WI38 (cell line): ENCODE measurements around the gene CKLF.
"Not testable (repeated sequence)": the region's sequence is repeated elsewhere in the genome, so short reads cannot be mapped to it uniquely, and the experiment has no call there.

Experiments
- H3K4me3 ChIP-seq: 2 replicates; pipeline ENCODE4 v1.5.1; 2011; ENCODE audit warnings: low read depth, mild to moderate bottlenecking, control low read depth, low read length
- TF ChIP-seq, protein P1 (sequence below): IDR thresholded peaks from 2 replicates; pipeline ENCODE4 v1.5.1; 2012; ENCODE audit warnings: low read depth, mild to moderate bottlenecking, control low read depth, low read length

Gene CKLF

DNA sequence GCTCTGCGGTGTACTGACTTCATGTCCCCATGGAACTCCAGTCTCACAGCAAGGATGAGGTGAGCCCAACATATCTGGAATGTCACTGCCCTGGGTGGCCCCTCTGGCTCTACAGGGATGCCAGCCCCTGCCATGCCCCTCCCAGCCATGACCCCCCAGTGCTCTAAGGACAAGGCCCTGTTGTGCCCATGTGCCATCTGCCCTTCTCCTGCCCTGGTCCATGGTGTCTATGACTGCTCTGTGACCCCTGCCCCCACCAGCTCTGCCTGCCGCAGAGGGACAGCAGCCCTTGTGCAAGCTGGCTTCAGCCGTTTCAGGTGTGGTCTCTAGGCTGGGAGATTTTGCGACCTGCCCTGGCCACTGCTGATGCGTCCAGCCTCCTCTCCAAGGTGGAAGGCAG, 42.8 kb upstream of the CKLF start:
- TF ChIP-seq, protein P1, sequence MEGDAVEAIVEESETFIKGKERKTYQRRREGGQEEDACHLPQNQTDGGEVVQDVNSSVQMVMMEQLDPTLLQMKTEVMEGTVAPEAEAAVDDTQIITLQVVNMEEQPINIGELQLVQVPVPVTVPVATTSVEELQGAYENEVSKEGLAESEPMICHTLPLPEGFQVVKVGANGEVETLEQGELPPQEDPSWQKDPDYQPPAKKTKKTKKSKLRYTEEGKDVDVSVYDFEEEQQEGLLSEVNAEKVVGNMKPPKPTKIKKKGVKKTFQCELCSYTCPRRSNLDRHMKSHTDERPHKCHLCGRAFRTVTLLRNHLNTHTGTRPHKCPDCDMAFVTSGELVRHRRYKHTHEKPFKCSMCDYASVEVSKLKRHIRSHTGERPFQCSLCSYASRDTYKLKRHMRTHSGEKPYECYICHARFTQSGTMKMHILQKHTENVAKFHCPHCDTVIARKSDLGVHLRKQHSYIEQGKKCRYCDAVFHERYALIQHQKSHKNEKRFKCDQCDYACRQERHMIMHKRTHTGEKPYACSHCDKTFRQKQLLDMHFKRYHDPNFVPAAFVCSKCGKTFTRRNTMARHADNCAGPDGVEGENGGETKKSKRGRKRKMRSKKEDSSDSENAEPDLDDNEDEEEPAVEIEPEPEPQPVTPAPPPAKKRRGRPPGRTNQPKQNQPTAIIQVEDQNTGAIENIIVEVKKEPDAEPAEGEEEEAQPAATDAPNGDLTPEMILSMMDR, result no peak
- no peak overlapping the region for H3K4me3 ChIP-seq

DNA sequence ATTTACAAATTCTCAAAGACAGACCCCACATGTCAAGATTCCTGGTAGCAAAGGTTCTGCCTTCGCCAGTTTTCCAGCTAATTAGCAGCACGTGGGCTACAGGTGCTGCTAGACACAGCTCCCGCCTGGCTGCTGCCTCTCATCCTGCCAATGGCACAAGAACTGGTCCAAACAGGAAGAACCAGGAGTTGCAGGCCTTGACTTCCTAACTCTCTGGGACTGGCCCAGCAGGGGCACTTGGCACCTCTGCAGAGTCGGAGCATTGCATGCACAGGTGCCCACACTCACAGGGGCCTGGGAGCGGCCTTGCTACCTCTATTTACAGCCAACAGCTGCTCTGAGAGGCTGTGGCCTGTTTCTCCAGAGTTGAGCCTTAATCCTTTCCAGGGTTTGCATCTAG, 42.1 kb upstream of the CKLF start:
- no peak overlapping the region for H3K4me3 ChIP-seq
- TF ChIP-seq, protein P1, result no peak

DNA sequence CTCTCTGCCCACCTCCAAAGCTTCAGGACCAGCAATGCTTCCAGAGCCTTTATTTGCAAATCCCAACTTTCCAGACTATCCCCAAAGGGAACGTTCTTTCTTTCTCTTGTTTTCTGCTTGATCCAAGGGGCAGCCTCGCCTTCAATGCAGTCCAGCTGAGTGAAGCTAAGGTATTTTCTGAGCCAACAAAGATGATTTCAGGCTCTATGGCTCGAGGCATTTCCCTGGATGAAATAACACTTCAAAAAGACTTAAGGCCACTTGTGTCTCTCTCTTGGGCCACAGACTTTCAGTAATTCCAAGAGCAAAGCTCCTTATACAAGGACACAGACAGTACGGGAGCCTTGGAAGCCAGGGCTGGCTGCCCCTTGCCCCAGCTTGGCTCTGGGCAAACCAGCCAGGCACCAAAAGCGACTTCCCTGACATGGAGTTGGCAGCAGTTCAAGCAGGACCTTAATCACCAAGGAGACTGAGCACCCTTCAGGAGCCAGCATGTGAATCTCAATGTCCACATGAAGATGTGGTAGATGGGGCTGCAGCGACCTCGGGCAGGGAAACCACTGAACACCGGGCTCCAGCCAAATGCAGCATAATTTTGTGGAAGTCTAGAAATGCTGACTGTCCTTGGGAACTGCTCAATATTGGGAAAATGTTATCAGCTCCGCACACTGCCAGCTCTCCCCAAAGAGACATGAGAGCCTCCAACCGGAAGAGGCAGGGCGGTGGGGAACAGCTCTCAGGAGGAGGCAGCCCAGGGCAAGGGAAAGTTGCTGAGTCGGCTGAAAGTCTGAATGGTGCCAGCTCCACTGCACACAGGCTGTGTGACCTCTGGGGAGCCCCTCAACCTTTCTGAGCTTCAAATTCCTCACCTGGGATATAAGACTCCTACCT, 41.4 kb upstream of the CKLF start:
- TF ChIP-seq, protein P1, result no peak
- no peak overlapping the region for H3K4me3 ChIP-seq

DNA sequence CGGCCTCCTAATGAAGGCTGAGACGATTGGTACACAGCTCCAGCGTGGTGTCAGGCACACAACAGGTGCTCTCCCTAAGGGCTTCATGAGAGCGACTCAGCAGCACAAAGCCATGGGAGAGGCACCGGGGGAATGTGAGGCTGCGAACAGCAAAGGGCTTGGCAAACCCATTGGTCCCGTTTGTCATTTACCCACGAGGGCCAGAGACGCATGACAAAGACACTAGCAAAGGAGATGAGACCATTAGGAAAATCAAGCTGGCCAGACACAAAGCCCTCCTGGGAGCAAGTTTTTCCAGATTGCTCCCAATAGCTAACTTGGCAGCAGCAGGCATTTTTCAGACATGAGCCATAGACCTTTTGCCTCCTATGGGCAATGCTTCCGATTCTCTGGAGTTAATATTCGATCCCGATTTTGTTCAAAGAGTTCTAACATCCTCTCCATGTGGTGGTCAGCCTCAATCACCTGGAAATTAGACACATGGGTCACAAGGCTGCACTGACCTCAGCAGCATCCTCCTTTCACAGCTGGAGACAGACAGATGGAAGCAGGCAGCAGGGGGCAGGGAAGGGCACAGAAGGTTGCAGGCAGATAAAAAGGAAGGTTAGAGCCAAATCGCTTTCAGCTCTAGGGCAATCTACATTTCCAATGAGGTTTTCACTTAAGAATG, 40.6 kb upstream of the CKLF start:
- TF ChIP-seq, protein P1, result no peak
- H3K4me3 ChIP-seq, result no peak overlapping the region

DNA sequence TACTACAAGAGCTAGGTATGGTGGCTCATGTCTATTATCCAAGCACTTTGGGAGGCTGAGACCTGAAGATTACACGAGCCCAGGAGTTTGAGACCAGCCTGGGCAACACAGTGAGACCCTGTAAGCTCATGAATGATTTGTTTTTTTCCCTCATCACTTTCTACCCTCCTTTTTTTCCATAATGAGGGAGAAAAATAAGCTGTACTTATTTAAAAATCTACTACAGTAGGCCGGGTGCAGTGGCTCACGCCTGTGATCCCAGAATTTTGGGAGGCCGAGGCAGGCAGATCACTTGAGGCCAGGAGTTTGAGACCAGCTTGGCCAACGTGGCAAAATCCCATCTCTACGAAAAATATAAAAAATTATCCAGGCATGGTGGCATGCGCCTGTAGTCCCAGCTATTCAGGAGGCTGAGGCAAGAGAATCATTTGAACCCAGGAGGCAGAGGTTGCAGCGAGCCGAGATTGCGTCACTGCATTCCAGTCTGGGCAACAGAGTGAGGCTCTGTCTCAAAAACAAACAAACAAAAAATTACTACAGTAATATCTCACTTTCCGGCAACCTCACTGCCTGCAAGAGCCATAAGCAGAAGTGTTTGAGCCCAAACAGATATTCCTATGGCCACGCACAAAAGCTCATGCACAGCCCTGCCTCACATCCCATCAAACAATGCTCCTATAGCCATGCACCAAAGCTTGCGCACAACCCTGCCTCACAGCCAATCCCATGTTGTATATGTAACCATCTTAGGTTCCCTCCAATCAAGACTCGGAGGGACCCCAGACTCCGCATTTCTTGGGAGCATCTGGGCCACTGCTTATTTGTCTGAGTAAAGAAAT, 39.9 kb upstream of the CKLF start:
- no peak overlapping the region for H3K4me3 ChIP-seq
- TF ChIP-seq, protein P1, result no peak

DNA sequence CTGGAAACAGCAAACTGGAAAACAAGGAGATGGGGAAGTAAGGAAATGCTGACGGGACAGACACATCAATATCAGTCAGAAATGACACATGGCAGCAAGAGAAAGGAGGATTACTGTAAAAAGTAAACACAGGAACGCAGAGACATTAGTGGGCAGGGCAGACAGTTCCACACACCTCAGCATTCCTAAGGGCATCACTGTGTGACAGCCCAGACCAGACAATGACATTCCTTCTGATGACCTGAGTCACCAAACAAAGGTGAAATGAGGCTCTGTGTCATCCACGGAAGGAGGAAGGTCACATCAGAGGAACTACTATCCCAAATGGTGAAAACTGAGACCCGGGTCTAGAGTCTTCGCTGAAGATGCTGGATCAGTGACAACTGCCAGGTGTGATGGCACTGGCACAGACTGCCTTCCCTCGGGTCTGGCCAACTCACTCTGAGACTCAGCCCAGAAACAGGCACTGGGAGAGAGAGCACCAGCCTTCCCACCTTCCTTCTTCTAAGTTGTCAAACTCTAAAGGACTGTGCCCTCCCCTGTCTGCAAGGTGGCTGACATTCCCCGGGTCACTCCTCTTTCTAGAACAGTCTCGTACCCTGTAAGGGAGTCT, 39.2 kb upstream of the CKLF start:
- no peak overlapping the region for H3K4me3 ChIP-seq
- TF ChIP-seq, protein P1, result no peak

DNA sequence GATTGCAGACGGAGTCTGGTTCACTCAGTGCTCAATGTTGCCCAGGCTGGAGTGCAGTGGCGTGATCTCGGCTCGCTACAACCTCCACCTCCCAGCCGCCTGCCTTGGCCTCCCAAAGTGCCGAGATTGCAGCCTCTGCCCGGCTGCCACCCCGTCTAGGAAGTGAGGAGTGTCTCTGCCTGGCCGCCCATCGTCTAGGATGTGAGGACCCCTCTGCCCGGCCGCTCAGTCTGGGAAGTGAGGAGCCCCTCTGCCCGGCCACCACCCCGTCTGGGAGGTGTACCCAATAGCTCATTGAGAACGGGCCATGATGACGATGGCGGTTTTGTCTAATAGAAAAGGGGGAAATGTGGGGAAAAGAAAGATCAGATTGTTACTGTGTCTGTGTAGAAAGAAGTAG, 38.0 kb upstream of the CKLF start:
- H3K4me3 ChIP-seq, result not testable (repeated sequence)

DNA sequence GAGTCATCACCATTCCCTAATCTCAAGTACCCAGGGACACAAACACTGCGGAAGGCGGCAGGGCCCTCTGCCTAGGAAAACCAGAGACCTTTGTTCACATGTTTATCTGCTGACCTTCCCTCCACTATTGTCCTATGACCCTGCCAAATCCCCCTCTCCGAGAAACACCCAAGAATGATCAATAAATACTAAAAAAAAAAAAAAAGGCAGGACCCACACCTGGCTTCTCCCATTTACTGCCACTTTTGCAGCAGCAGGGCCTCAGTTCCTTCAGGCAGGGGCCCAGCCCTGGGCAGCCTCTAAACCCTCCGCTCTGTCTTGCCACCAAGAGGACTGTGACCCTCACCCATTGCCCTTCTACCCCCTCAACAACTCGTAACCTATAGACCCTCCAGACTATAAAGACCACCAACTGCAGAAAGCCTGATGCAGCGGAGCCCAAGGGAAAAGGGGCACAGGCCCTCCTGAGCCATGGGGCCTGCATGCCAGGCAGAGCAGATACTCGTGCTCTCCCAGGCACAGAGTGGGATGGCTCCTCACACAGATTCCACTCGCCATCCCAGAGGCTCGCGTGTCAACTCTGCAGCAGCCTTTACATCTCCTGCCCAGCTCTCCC, 37.3 kb upstream of the CKLF start:
- H3K4me3 ChIP-seq, result not testable (repeated sequence)
